ENCODE data around the gene CCDC169. TPM values are rescaled to one million over a fixed set of nuclear protein-coding genes. Genes with fewer than 3 reads are reported as not detected.
A peak's percentile ranks its signal among the peaks of the same experiment; 100 is the strongest.
"Not testable (repeated sequence)": the region's sequence is repeated elsewhere in the genome, so short reads cannot be mapped to it uniquely, and the experiment has no call there.

Gene CCDC169
- total RNA-seq, 1 donor from 2014 or later: 6.9 TPM

- FAIRE-seq; DNase-seq (ENCODE audit: low spot score in 2 of 2): not testable (repeated sequence)
Observed at GRCh38 chr13:36319793-36320192, 22.2 kb upstream of the CCDC169 start.

DNA sequence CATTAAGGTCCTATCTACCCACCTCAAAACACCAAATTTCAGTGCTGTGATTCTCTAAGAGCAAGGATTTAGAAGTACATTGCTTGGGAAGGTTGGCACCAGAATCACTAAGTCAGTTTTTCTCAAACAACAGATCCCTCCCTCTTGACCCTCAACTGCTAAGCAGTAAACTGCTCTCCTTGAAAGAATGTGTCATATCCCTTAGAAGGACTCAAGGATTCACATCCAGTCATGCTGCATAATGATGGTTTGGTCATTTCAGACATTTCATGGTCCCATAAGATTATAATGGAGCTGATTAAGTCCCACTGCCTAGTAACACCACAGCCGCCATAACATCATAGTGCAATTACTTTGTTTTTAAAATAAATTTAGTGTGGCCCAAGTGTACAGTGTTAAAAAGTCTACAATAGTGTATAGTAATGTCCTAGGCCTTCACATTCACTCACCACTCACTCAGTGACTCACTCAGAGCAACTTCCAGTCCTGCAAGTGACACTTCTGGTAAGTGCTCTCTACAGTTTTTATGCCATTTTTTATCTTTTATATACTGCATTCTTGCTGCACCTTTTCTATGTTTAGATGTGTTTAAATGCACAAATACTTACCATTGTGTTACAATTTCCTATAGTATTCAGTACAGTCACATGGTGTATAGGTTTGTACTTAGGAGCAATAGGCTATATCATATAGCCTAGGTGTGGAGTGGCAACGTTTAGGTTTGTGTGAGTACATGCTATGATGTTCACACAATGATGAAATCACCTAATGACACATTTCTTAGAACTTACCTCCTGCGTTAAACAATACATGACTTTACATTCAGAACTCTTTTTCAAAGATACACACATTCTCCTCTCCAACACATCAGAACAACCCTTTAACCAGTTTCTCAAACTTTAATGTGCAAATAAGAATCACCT lies 15.7 kb upstream of the CCDC169 start:
- no peak for DNase-seq (ENCODE audit: low spot score in 2 of 2)
- no peak for FAIRE-seq

- no peak for DNase-seq (ENCODE audit: low spot score in 2 of 2)
- FAIRE-seq: no peak
Observed at GRCh38 chr13:36310417-36311108, 12.9 kb upstream of the CCDC169 start.

DNA sequence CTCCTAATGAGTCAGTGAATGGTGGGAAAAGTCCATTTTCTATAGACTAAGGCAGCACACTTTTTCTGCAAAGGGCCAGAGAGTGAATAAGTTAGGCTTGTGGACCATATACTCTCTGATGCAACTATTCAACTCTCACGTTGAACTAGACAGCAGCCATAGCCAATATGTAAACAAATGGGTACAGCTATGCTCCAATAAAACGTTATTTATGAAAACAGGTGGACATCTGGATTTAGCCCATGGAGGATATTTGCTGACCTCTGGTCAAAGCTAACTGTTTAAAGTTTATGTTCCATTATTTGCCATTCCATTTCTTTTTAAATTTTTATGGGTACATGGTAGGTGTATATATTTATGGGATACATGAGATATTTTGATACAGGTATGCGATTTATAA lies 4.7 kb upstream of the CCDC169 start:
- DNase-seq (ENCODE audit: low spot score in 2 of 2): no peak
- FAIRE-seq: no peak

DNA sequence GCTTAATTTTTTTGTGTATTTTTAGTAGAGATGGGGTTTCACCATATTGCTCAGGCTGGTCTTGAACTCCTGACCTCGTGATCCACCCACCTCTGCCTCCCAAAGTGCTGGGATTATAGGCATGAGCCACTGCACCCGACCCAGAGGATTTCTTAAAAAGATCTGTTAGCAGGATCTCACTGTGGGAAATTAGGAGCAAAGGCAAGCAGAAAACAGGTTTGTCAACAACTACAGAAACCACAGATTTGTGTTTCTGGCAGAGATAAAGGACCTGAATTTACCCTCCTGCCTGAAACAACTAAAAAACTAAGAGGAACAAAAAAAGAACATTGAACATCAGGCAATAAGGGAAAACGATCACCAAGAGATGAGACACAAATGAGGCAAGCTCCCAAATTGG lies 1.9 kb upstream of the CCDC169 start:
- DNase-seq (ENCODE audit: low spot score in 2 of 2); FAIRE-seq: not testable (repeated sequence)

- FAIRE-seq (no peak), DNase-seq (ENCODE audit: low spot score in 2 of 2) (no peak)
Observed at GRCh38 chr13:36298535-36299068, 988 bp upstream of the CCDC169 start.

DNA sequence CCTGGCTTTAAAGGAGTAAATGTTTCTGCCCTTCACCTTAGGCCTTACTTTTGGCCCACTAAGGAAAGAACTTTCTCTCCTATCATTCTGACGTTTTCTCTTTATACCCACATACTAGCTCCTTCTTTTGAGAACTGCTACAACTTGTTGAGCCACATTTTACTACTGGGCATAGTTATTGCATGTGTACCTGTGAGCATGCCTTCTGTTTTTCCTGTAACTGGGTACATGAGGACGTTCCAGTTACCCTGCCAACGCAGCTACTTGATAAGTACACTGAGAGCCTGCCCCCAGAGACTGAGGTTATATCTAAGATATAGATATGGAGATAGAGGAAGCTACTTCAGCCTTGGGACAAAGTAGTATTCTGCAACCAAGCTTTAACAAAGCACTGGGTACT lies 3.5 kb downstream of the CCDC169 start:
- FAIRE-seq: no peak
- no peak for DNase-seq (ENCODE audit: low spot score in 2 of 2)

- DNase-seq (ENCODE audit: low spot score in 2 of 2): no peak
- FAIRE-seq: no peak
Observed at GRCh38 chr13:36293497-36293896, 4.1 kb downstream of the CCDC169 start.

- DNase-seq (ENCODE audit: low spot score in 2 of 2) (no peak), FAIRE-seq (peak; percentile 81)
Observed at GRCh38 chr13:36288794-36289391, 8.7 kb downstream of the CCDC169 start.

DNA sequence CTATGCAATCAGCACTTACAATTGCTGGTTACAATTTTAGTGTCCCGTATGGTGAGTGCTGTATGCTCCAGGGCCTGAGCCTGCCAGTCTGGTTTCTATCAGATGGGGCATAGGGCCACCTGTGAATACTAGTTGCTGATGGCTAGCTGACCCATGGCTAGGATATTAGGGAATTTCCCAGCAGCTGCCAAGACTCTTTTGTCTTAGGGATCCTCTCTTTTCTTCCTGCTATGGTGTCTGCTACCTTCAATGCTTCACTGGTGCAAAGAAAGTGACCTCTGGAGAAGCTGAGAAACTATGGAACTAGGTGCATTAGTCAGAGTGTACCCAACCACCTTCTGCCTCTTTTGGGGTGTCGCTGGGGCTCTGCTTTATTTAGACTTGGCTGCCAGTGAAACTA lies 11.6 kb downstream of the CCDC169 start:
- DNase-seq (ENCODE audit: low spot score in 2 of 2): no peak
- no peak for FAIRE-seq

- peak in 1 of 2 donors; percentile 18 for DNase-seq (ENCODE audit: low spot score in 2 of 2)
- FAIRE-seq: peak; percentile 94
Observed at GRCh38 chr13:36282821-36283432, 14.7 kb downstream of the CCDC169 start.

DNA sequence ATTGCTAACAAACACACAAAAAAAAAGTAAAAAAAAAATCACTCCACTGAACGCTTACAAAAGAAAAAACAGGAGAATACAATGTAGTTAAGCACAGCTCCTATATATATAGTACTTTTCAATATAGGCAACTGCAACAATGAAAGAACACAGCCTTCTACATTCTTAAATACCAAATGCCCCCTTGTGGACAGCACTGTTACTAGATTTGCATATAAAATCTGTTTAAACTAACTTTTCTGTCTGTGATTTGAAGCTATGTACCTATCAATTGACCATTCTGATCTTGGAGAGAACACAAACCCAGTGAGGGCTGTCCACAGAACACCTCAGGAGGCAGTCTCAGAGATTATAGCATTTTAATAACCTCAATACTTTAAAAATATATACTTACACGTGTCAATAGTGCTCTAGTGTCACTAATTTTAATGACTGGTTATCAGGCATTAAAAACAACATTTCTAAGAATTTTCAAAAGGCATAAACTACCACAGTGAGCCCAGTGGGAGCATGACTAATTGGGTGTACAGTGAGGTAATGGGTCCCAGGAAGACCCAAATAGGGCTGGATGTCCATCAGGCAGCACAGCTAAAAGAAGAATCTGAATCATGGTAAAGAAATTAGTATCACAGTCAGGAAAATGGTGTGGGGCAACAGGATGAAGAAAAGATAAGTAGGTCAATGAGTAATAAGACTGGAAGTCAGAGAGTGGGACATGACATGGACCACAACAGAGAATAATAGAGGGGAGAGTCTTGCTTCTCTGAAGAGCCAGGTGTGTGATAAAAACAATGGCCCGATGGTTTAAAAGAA lies 22.2 kb downstream of the CCDC169 start:
- DNase-seq (ENCODE audit: low spot score in 2 of 2) (no peak), FAIRE-seq (no peak)

DNA sequence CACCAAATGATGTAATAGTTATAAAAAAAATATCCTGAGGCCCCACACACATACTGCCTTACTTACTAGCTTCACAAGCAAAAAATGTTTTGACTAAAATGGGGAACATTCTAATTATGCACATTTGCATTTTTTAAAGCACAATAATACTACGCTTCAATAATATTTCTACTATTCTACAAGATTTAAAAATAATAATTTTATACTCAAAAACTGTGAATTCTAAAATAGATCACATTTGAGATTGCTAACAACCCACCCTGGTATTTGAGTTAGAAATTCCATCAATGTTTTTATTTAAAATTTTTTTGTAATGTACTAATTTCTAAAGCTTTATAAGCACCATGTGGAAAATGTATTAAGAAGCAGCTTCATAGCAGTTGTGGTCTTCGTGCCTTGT lies 24.2 kb downstream of the CCDC169 start:
- no peak for DNase-seq (ENCODE audit: low spot score in 2 of 2)
- no peak for FAIRE-seq

DNA sequence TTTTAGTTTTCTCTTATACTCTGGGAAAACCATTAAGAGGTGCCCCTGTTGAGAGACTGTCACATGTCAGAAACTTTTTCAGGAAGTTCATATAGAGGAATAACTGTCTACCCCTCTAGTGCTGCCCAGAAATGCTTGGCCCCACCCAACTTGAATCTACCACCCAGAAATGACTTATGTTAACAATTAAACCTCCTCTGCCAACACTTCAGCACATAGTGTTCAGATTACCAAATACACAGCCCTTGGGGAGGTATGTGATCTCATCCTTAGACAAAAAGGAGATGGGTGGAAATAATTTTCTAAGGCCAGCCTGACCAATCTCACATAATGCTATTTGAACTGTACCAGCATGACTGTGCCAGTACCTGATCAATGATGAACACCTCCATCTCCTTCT lies 35.6 kb downstream of the CCDC169 start:
- no peak for FAIRE-seq

DNA sequence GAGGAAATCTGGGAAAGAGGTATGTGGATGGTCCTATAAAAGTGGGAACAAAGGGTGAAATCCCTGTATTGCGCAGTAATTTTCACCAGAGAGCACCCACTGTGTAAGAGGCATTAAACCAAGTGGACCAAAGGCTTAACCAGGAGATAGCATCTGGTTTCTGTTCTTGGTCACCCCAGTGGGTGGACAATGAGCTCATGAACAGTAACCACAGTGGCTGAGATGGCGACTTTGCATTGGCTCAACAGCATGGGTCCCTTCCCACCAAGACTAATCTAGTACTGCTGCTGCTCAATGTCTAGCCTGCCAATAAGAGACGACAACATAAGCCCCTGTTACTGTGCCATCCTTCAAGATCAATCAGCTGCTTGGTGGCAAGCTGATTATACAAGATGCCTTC lies 36.6 kb downstream of the CCDC169 start:
- FAIRE-seq: no peak
- no peak for DNase-seq (ENCODE audit: low spot score in 2 of 2)

More for the DNA sequence above, 35.6 kb downstream of the CCDC169 start:
- DNase-seq (ENCODE audit: low spot score in 2 of 2): no peak

GRCh38 chr13:36259361-36260137 lies 38.1 kb downstream of the CCDC169 start:
- FAIRE-seq (no peak), DNase-seq (ENCODE audit: low spot score in 2 of 2) (no peak)

DNA sequence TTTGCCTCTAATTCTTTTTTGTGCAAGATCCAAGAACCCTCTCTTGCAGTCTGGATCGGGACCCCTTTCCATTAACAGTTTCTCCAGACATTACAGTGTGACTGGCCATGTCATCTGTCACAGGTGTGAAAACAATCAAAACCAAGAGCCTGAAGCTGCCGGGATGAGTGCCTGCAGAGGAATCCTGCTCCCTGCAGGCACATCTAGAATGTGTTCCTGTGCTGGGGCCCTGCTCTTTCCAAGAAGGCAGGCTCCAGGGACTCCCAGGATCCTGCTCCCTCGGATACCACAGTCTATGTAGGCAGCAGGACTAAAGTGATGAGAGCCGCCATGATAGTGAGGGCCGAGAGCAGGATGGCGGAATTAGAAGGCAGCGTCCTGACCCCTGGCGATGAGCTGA lies 38.8 kb downstream of the CCDC169 start:
- FAIRE-seq (no peak), DNase-seq (ENCODE audit: low spot score in 2 of 2) (no peak)

DNA sequence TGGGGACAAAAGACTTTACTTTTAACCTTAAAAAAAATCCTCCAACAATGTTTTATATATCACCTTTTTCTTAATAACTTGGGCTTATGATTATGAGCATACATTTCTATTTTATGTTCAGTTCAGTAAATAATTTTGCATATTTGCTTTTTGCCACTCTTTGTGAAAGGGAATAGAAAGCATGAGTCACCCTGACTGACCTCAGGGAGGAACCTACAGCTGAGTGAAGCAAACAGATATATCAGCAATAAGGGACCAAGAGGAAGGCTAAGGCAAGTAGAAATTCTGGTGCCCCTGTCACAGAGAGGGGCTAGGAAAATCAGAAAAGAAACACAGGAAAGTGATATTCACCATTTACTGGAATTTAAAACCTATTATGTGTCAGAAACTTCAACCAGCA lies 46.1 kb downstream of the CCDC169 start:
- DNase-seq (ENCODE audit: low spot score in 2 of 2): no peak
- no peak for FAIRE-seq

DNA sequence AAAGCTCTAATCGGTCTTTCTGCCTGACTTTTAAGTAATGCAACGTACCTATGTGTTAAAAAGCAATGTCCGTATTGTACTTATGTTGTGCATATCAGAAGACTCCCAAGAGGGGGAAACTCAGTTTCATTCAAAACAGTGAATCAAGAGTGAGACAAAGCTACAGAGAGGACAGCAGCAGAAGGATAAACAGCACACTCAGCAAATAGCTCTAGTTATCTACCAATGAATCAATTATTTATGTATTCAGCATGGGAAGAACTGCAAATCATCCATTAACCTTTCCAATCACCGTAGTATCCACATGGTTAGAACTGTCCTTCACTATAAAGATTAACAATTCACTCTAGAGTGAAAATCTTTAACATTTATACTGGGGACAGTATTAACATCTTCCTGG lies 46.6 kb downstream of the CCDC169 start:
- DNase-seq (ENCODE audit: low spot score in 2 of 2) (no peak), FAIRE-seq (no peak)

Measured in frontal cortex (tissue), 4 donors.